ENCODE data around the gene OXT. TPM values are rescaled to one million over a fixed set of nuclear protein-coding genes. Genes with fewer than 3 reads are reported as not detected.

The OXT gene
- total and polyA plus RNA-seq, 2 of the 13 experiments (the other 11 are each of a cell fraction or from before 2014, with no cell fraction given): not detected

GRCh38 chr20:3117839-3118379 is 46.5 kb downstream of the OXT start (continued):
- TF ChIP-seq ZNF12 (CRISPR knock-in tag; IDR thresholded peaks at IDR 0.05): peak; percentile 72; the same call in 1 of the 2 replicates
- peak; percentile 74 for TF ChIP-seq FOXA3 (CRISPR knock-in tag; IDR thresholded peaks at IDR 0.05)
- peak; percentile 5; the same call in 1 of the 2 replicates for TF ChIP-seq ZNF687 (CRISPR knock-in tag; IDR thresholded peaks at IDR 0.05)
- TF ChIP-seq THRA (CRISPR knock-in tag; IDR thresholded peaks at IDR 0.05; ENCODE audit: borderline replicate concordance): peak; percentile 41; the same call in 1 of the 2 replicates
- TF ChIP-seq SALL2 (CRISPR knock-in tag; IDR thresholded peaks at IDR 0.05): 0 out of 2 replicates have a peak, but pooled peaks have one; percentile 22
- 0 out of 2 replicates have a peak, but pooled peaks have one; percentile 43 for TF ChIP-seq KIAA2018 (CRISPR knock-in tag; IDR thresholded peaks at IDR 0.05; ENCODE audit: borderline replicate concordance)
- 0 out of 2 replicates have a peak, but pooled peaks have one; percentile 15 for TF ChIP-seq TFDP2 (CRISPR knock-in tag; IDR thresholded peaks at IDR 0.05)
- TF ChIP-seq ZNF781 (CRISPR knock-in tag; IDR thresholded peaks at IDR 0.05; ENCODE audit: borderline replicate concordance, not compliant biosample characterization): peak; percentile 74
- TF ChIP-seq ZSCAN29 (CRISPR knock-in tag; conservative IDR thresholded peaks at IDR 0.05): peak; percentile 76; the same call in 1 of the 2 replicates
- 0 out of 2 replicates have a peak, but pooled peaks have one; percentile 23 for TF ChIP-seq ZSCAN12 (CRISPR knock-in tag; IDR thresholded peaks at IDR 0.05)
- TF ChIP-seq THAP11 (CRISPR knock-in tag; IDR thresholded peaks at IDR 0.05): peak; percentile 72
- peak; percentile 57; the same call in 1 of the 2 replicates for TF ChIP-seq ZFY (CRISPR knock-in tag; IDR thresholded peaks at IDR 0.05)
- peak; percentile 76 for TF ChIP-seq YY1 (IDR thresholded peaks at IDR 0.05; ENCODE audit: insufficient read depth, insufficient replicate concordance, low read depth, low read length)
- peak; percentile 26; the same call in 1 of the 2 replicates for TF ChIP-seq ELF1 (CRISPR knock-in tag; IDR thresholded peaks at IDR 0.05)
